GM12878 (cell line): ENCODE measurements around the gene POU2F1.

Experiments
- SREBF2 ChIP-seq: IDR thresholded peaks from 2 replicates; pipeline ENCODE4 v1.6.1; 2012; ENCODE audit warnings: mild to moderate bottlenecking, low read length
- TF ChIP-seq, protein P1 (sequence below), 3 experiments: IDR thresholded peaks in 2 of 3; conservative IDR thresholded peaks in 1 of 3; 2 replicates each; pipeline ENCODE4 v1.5.1; 2011; ENCODE audit warnings: low read depth in 3 of 3, low read length in 3 of 3, mild to moderate bottlenecking in 3 of 3, control low read depth in 2 of 3, moderate library complexity in 2 of 3, inconsistent platforms in 1 of 3, mixed read lengths in 1 of 3; ENCODE audit not compliant: control insufficient read depth in 2 of 3, insufficient read depth in 1 of 3; ENCODE audit errors: extremely low read depth in 1 of 3

- TF ChIP-seq, protein P1, sequence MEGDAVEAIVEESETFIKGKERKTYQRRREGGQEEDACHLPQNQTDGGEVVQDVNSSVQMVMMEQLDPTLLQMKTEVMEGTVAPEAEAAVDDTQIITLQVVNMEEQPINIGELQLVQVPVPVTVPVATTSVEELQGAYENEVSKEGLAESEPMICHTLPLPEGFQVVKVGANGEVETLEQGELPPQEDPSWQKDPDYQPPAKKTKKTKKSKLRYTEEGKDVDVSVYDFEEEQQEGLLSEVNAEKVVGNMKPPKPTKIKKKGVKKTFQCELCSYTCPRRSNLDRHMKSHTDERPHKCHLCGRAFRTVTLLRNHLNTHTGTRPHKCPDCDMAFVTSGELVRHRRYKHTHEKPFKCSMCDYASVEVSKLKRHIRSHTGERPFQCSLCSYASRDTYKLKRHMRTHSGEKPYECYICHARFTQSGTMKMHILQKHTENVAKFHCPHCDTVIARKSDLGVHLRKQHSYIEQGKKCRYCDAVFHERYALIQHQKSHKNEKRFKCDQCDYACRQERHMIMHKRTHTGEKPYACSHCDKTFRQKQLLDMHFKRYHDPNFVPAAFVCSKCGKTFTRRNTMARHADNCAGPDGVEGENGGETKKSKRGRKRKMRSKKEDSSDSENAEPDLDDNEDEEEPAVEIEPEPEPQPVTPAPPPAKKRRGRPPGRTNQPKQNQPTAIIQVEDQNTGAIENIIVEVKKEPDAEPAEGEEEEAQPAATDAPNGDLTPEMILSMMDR (IDR thresholded peaks at IDR 0.05 in 2 of 3, conservative IDR thresholded peaks at IDR 0.05 in 1 of 3; ENCODE audit: control insufficient read depth in 2 of 3, extremely low read depth in 1 of 3, insufficient read depth in 1 of 3, low read depth in 3 of 3, low read length in 3 of 3) = no peak
- no peak for TF ChIP-seq SREBF2
These were observed 241.7 kb downstream of the POU2F1 start for GRCh38 chr1:167462341-167462740.
